ENCODE data around the gene CYP21A2.
A peak's percentile ranks its signal among the peaks of the same experiment; 100 is the strongest.
"Not testable (repeated sequence)": the region's sequence is repeated elsewhere in the genome, so short reads cannot be mapped to it uniquely, and the experiment has no call there.

Gene CYP21A2

DNA sequence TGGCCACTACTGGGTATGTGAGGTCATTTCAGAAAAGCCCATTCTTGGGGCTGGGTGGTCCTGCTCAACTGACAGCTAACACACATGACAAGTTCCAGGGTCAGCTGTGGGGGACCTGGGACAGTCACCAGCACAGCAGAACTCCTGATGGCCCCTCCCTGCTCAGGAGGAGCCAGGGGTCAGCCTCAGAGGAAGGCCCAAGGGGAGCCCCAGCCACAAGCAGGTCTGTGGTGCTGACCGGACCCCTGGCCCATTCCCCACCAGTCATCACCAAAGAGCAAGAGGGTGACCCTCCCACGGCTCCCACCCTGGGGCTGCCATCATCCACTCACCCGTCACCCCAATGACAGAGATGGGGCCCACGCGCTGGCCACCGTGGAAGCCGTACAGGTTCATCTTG lies 18.0 kb downstream of the CYP21A2 start:
- no peak for DNase-seq

- DNase-seq = no peak
Measured at GRCh38 chr6:32057966-32058365, 19.8 kb downstream of the CYP21A2 start.

DNA sequence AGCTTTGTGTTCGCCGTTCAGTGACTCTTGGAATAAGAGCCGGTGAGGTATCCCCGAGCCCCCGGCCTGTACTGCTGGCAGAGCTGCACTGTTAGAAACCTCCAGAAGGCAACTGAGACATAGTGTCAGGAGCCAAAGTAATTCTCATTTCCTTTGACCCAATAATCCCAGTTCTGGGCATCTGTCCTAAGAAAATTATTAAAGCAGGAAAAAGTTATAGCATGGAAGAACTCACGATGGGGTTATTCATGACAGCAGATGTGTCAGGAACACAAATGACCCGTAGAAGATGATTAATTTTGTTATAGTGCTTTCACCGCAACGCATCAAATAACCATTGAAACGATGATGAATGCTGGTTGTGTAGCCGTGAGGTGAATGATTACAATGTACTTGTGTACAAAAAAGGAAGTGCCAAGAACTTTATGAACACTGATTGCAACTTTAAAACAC lies 20.3 kb downstream of the CYP21A2 start:
- DNase-seq = no peak

- DNase-seq = no peak
Measured at GRCh38 chr6:32060966-32061655, 22.9 kb downstream of the CYP21A2 start.

DNA sequence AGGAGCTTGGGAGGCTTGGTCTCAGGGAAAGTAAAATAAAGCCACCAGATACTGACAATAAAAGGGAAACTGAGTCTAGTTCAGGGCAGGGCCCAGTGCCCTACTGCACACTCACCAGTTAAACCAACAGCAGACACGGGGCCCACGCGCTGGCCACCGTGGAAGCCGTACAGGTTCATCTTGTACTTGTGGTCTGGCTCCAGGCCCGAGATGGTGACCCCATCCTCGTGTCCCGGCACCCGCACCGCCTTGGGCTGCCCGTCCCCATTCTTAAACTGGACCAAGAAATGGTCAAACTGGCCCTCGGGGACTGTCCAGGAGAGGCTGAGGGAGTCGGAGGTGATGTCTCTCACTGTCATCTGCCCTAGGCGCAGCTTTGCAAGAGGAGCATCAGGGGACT lies 26.5 kb downstream of the CYP21A2 start:
- no peak for DNase-seq

- DNase-seq = not testable (repeated sequence)
Measured at GRCh38 chr6:32067521-32067920, 29.3 kb downstream of the CYP21A2 start.

DNA sequence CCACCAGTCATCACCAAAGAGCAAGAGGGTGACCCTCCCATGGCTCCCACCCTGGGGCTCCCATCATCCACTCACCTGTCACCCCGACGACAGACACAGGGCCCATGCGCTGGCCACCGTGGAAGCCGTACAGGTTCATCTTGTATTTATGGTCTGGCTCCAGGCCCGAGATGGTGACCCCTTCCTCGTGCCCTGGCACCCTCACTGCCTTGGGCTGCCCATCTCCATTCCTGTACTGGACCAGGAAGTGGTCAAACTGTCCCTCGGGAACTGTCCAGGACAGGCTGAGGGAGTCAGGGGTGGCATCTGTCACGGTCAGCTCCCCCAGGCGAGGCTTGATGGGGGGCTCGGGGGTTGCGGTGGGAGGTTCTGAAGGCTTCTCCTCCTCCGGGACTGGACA lies 30.1 kb downstream of the CYP21A2 start:
- not testable (repeated sequence) for DNase-seq

DNA sequence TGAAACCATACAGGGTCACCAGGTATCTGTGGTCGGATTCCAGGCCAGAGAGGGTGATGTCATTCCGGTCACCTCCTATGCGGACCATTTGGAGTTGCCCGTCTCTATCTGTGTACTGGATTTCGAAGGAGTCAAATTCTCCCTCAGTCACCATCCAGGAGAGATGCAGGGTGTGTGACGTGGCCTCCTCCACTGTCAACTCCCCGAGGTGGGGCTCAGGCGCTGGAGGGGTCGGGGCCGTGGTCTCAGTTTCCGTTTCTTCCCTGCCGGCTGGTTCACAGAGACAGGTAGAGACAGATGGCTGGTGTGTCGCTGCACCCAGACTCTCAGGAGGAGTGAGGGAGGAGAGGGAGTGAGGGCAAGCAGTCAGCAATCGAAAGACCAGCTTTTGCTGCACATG lies 30.7 kb downstream of the CYP21A2 start:
- no peak for DNase-seq

- DNase-seq = no peak
Measured at GRCh38 chr6:32069460-32069859, 31.2 kb downstream of the CYP21A2 start.

DNA sequence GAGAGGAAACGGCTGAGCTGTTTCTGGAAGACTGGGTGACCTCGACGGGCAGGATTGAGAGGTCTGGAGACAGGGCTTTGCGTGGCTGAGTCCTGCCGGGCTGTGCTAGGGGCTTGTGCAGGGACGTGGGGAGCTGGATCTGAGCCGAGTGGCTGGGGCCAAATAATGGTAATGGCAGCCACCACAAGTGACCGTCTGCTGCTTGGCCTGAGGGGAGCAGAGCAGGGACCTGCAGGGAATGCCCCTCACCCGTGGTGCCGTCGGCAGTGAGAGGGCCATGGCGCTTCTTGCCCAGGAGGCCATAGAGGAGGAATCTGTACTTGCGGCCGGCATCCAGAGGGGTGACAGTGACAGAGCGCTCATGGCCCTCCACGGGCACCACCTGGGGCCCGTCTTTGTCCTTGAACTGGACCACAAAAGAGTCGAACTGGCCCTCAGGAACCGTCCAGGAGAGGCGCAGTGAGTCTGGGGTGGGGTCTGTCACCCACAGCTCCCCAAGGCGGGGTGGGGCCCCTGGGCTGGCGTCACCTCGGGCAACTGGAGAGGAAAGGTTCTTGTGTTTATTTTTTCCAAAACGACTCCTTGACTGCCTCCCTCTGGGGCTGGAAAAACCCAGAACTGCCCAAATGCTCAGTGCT lies 31.8 kb downstream of the CYP21A2 start:
- no peak for DNase-seq

- no peak for DNase-seq
Measured at GRCh38 chr6:32070814-32071543, 32.8 kb downstream of the CYP21A2 start.

- peak; percentile 26 for DNase-seq
Measured at GRCh38 chr6:32073101-32073500, 34.9 kb downstream of the CYP21A2 start.

- no peak for DNase-seq
Measured at GRCh38 chr6:32073613-32074012, 35.4 kb downstream of the CYP21A2 start.

DNA sequence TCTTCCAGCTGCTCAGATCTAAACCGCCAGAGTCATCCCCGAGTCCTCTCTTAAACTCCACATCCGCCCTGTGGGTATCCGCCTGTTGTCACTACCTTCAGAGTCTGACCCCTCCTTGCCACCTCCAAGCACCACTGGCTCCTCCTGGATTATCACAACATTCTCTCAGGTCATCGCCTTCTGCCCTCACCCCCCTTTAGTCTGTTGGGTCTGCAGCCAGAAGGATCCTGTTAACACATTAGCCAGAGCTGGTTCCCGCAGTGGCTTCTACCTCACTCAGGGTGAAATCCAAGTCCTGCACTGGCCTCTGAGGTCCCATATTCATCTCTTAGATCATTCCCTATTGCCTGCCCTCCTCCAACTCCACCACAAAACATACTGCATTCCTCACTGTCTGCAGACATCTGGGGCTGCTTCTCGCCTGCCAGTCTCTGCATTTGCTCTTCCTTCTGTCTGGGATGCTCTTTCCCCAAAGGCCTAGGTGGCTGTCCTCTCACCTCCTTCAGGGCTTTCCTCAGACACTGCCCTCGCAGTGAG lies 36.8 kb downstream of the CYP21A2 start:
- DNase-seq = no peak

GRCh38 chr6:32075781-32076180 lies 37.6 kb downstream of the CYP21A2 start:
- DNase-seq = no peak

GRCh38 chr6:32076321-32076809 lies 38.1 kb downstream of the CYP21A2 start:
- DNase-seq = no peak

- no peak for DNase-seq
Measured at GRCh38 chr6:32079566-32080290, 41.5 kb downstream of the CYP21A2 start.

GRCh38 chr6:32081168-32081990 lies 43.2 kb downstream of the CYP21A2 start:
- no peak for DNase-seq

DNA sequence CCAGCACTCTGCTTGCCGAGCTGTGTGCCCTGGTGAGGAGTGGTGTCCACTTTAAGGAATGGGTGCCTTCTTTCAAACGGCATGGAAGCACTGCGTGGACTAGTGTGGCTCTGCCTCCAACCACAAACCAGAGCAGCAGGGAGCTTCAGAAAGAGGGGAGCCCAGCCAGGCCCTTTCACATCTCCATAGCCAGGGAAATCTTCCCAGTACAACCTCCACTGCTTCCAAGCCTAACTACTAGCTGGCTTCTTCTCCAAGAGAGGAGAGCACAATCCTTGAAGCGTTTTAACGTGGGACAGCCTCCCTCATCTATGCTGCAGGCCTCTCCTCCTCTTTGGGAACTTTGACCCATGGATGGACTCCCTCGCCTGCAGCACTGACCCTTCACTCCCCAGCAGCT lies 44.3 kb downstream of the CYP21A2 start:
- DNase-seq = no peak

DNA sequence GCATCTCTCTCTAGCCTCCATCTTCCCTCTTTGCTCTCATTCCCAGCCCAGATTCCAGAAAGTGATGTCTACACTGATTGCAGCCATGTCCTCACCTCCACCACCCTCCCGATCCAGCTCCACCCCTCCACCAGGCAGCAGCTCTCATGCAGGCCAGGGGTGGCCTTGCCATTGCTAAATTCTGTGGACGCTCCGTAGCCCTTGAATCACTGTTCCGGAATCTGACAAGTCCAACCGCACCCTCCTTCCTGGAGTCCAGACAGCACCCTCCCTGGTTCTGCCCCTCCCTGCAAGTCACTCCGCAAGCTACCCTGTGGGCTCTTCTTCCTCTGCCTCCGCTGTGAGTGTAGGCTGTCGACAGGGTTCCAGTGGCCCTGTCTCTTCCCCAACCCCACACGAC lies 44.7 kb downstream of the CYP21A2 start:
- DNase-seq = no peak

DNA sequence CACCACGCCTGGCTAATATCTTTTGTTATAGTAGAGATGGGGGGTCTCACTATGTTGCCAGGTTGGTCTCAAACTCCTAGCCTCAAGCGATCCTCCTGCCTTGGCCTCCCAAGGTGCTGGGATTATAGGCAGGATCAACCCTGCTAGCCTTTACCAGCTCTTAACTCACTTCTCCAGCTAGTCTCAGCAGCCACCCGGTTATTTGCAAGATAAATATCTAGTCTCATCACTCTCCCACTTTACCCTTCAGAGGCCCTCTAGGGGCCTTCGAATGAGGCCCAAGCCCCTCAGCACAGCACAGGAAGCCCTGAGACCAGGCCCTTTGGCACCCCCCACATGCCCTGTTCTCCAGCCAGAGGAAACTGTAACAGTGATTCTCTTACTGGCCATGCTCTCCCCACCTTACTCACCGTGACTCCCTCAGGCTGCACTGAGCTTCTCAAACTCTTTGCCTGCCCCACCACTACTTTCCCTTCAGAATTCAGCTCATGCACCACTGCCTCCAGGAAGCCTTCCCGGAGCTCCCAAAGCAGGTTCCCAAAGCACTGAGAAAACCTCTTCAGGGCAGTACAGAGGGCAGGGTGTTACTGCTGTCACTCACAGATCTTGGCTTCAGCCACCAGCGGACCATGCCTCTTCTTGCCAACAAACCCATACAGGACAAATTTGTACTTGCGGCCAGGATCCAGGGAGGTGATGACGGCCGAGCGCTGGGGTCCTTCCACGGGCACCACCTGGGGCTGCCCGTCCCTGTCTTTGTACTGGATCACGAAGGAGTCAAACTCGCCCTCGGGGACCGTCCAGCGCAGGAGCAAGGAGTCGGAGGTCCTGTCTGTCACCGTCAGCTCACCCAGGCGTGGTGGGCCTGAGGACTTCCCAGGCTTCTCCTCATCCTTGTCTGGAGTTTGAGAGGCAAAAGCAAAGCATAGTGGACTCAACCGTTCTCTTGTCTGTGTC lies 45.9 kb downstream of the CYP21A2 start:
- DNase-seq = no peak

All from DMS79 (cell line).